HepG2 (cell line): ENCODE measurements around the gene TP53BP2. TPM values are rescaled to one million over a fixed set of nuclear protein-coding genes. Genes with fewer than 3 reads are reported as not detected.

Experiments used
- BRCA1 ChIP-seq: sonication (generic); formaldehyde crosslinking; IDR thresholded peaks from 2 replicates; pipeline ENCODE4 v1.4.0; 2020; ENCODE audit warnings: missing genetic modification reagents
- CHD4 ChIP-seq: fragments of 200-600 bp; sonication (generic); IDR thresholded peaks from 2 replicates; pipeline ENCODE4 v1.7.0; 2017; ENCODE audit warnings: mild to moderate bottlenecking, low read length, borderline replicate concordance
- ETV5 ChIP-seq: IDR thresholded peaks from 2 replicates; pipeline ENCODE4 v1.6.1; 2018; ENCODE audit warnings: missing biosample characterization, missing genetic modification reagents, inconsistent platforms, borderline replicate concordance
- FOXK1 ChIP-seq: sonication (generic); formaldehyde crosslinking; IDR thresholded peaks from 2 replicates; pipeline ENCODE4 v1.4.0; 2020; ENCODE audit warnings: low read depth, missing genetic modification reagents, borderline replicate concordance
- GATAD2A ChIP-seq: IDR thresholded peaks from 2 replicates; pipeline ENCODE4 v1.6.1; 2016
- GMEB2 ChIP-seq: IDR thresholded peaks from 2 replicates; pipeline ENCODE4 v1.6.1; 2016; ENCODE audit warnings: missing biosample characterization, missing genetic modification reagents, low read depth
- HMGA1 ChIP-seq: sonication (generic); formaldehyde crosslinking; conservative IDR thresholded peaks from 2 replicates; pipeline ENCODE4 v1.4.0; 2020; ENCODE audit warnings: missing genetic modification reagents
- HOXA5 ChIP-seq: sonication (generic); formaldehyde crosslinking; IDR thresholded peaks from 2 replicates; pipeline ENCODE4 v1.4.0; 2020; ENCODE audit warnings: missing genetic modification reagents
- NCOA1 ChIP-seq: sonication (generic); formaldehyde crosslinking; IDR thresholded peaks from 2 replicates; pipeline ENCODE4 v1.9.0; 2021; ENCODE audit warnings: missing genetic modification reagents
- TBP ChIP-seq: sonication (generic); formaldehyde crosslinking; IDR thresholded peaks from 2 replicates; pipeline ENCODE4 v1.5.0; 2020; ENCODE audit warnings: missing genetic modification reagents
- TRIM22 ChIP-seq: fragments of 450-650 bp; IDR thresholded peaks from 2 replicates; pipeline ENCODE4 v1.6.1; 2017
- ZBTB25 ChIP-seq: IDR thresholded peaks from 2 replicates; pipeline ENCODE4 v1.6.1; 2018; ENCODE audit warnings: missing genetic modification reagents
- ZBTB34 ChIP-seq: sonication (generic); formaldehyde crosslinking; IDR thresholded peaks from 2 replicates; pipeline ENCODE4 v1.8.0; 2022; ENCODE audit warnings: mild to moderate bottlenecking, missing genetic modification reagents
- ZBTB43 ChIP-seq: sonication (generic); formaldehyde crosslinking; conservative IDR thresholded peaks from 2 replicates; pipeline ENCODE4 v1.4.0; 2020; ENCODE audit warnings: missing genetic modification reagents
- ZFX ChIP-seq: sonication (generic); formaldehyde crosslinking; IDR thresholded peaks from 2 replicates; pipeline ENCODE4 v1.4.0; 2020; ENCODE audit warnings: mild to moderate bottlenecking, low read depth, missing genetic modification reagents, moderate library complexity
- ZFY ChIP-seq: sonication (generic); formaldehyde crosslinking; IDR thresholded peaks from 2 replicates; pipeline ENCODE4 v1.4.0; 2020; ENCODE audit warnings: missing genetic modification reagents
- ZNF230 ChIP-seq: sonication (generic); formaldehyde crosslinking; IDR thresholded peaks from 2 replicates; pipeline ENCODE4 v1.4.0; 2020; ENCODE audit warnings: mild to moderate bottlenecking, missing genetic modification reagents
- ZNF280B ChIP-seq: sonication (generic); formaldehyde crosslinking; IDR thresholded peaks from 2 replicates; pipeline ENCODE4 v1.5.0; 2020; ENCODE audit warnings: missing genetic modification reagents, mild to moderate bottlenecking, borderline replicate concordance
- ZNF33B ChIP-seq: sonication (generic); formaldehyde crosslinking; IDR thresholded peaks from 2 replicates; pipeline ENCODE4 v1.5.1; 2020; ENCODE audit warnings: mild to moderate bottlenecking, missing genetic modification reagents
- ZNF576 ChIP-seq: sonication (generic); formaldehyde crosslinking; IDR thresholded peaks from 2 replicates; pipeline ENCODE4 v1.4.0; 2020; ENCODE audit warnings: mild to moderate bottlenecking, missing genetic modification reagents
- ZNF772 ChIP-seq: sonication (generic); formaldehyde crosslinking; IDR thresholded peaks from 2 replicates; pipeline ENCODE4 v1.5.0; 2020; ENCODE audit warnings: mild to moderate bottlenecking, missing genetic modification reagents
- ZSCAN9 ChIP-seq: IDR thresholded peaks from 2 replicates; pipeline ENCODE4 v1.6.1; 2016; ENCODE audit warnings: borderline replicate concordance
- polyA plus RNA-seq, 8 experiments: library from polyadenylated mRNA; depleted of rRNA in 3 of 8; stranded (reverse) in 7 of 8; unstranded in 1 of 8; fragments of >200 nt; fragmentation: Illumina TruSeq in 4 of 8; extraction: Trizol in 4 of 8; gene quantifications; 2 replicates each; pipeline versions ENCODE4 v1.2.1 to v1.2.3, GENCODE V29; 2011 to 2016; ENCODE audit warnings: low read depth in 4 of 8, missing spikeins in 1 of 8, mixed read lengths in 1 of 8; ENCODE audit not compliant: insufficient read depth in 1 of 8
- total RNA-seq, 5 experiments: library from RNA; depleted of rRNA; stranded (reverse); fragments of >200 nt; fragmentation: Illumina TruSeq; extraction: Trizol; gene quantifications; 2 replicates each; pipeline ENCODE4 v1.2.3, GENCODE V29; 2016; ENCODE audit warnings: low read depth in 1 of 5

Gene TP53BP2
- total and polyA plus RNA-seq, 2 of the 13 experiments (the other 11 are each of a cell fraction or from before 2014, with no cell fraction given), result 10.0 to 14.0 TPM

GRCh38 chr1:223765036-223765718 is 80.6 kb downstream of the TP53BP2 start (continued):
- TF ChIP-seq BRCA1 (CRISPR knock-in tag), result no peak
- TF ChIP-seq ZBTB34 (CRISPR knock-in tag), result no peak
- TF ChIP-seq HOXA5, result 0 out of 2 replicates have a peak, but pooled peaks have one; percentile 34
- peak; percentile 43; the same call in 1 of the 2 replicates for TF ChIP-seq ZFX (CRISPR knock-in tag)
- no peak for TF ChIP-seq ETV5 (CRISPR knock-in tag)
- TF ChIP-seq ZNF280B (CRISPR knock-in tag), result no peak; the same call in 1 of the 2 replicates
- no peak for TF ChIP-seq NCOA1 (CRISPR knock-in tag)
- 0 out of 2 replicates have a peak, but pooled peaks have one; percentile 13 for TF ChIP-seq ZFY (CRISPR knock-in tag)
- no peak for TF ChIP-seq FOXK1 (CRISPR knock-in tag)
- no peak for TF ChIP-seq ZSCAN9 (CRISPR knock-in tag)
- no peak for TF ChIP-seq CHD4
- TF ChIP-seq ZNF230 (CRISPR knock-in tag), result 0 out of 2 replicates have a peak, but pooled peaks have one; percentile 20
- 0 out of 2 replicates have a peak, but pooled peaks have one; percentile 33 for TF ChIP-seq ZNF772
- TF ChIP-seq GMEB2 (CRISPR knock-in tag), result no peak
- TF ChIP-seq ZNF576, result no peak
- TF ChIP-seq TBP (CRISPR knock-in tag), result no peak
- no peak for TF ChIP-seq ZBTB43 (CRISPR knock-in tag)
- no peak for TF ChIP-seq HMGA1
- TF ChIP-seq ZNF33B (CRISPR knock-in tag), result no peak
- no peak for TF ChIP-seq TRIM22
- TF ChIP-seq ZBTB25, result no peak
- TF ChIP-seq GATAD2A, result peak; percentile 83
